Measurements from ENCODE around the gene UBE2E2.

The UBE2E2 gene

GRCh38 chr3:23489300-23490158 is 286.4 kb downstream of the UBE2E2 start:
- DNase-seq = no peak

GRCh38 chr3:23490459-23490858 is 287.3 kb downstream of the UBE2E2 start:
- no peak for DNase-seq

- DNase-seq = no peak
Measured at GRCh38 chr3:23492057-23492456, 288.9 kb downstream of the UBE2E2 start.

GRCh38 chr3:23493889-23494288 is 290.8 kb downstream of the UBE2E2 start:
- DNase-seq = no peak

GRCh38 chr3:23494967-23495366 is 291.8 kb downstream of the UBE2E2 start:
- DNase-seq = no peak

- no peak for DNase-seq
Measured at GRCh38 chr3:23495507-23495906, 292.4 kb downstream of the UBE2E2 start.

- DNase-seq = no peak
Measured at GRCh38 chr3:23496165-23496564, 293.0 kb downstream of the UBE2E2 start.

GRCh38 chr3:23497156-23497555 is 294.0 kb downstream of the UBE2E2 start:
- no peak for DNase-seq

GRCh38 chr3:23501201-23501802 is 298.2 kb downstream of the UBE2E2 start:
- no peak for DNase-seq

GRCh38 chr3:23508464-23508863 is 305.3 kb downstream of the UBE2E2 start:
- DNase-seq = no peak

GRCh38 chr3:23518441-23518840 is 315.3 kb downstream of the UBE2E2 start:
- DNase-seq = no peak

GRCh38 chr3:23519314-23520208 is 316.4 kb downstream of the UBE2E2 start:
- DNase-seq = no peak

GRCh38 chr3:23527326-23527725 is 324.2 kb downstream of the UBE2E2 start:
- no peak for DNase-seq

- DNase-seq = no peak
Measured at GRCh38 chr3:23533596-23533995, 330.5 kb downstream of the UBE2E2 start.

- DNase-seq = no peak
Measured at GRCh38 chr3:23533996-23534395, 330.9 kb downstream of the UBE2E2 start.

GRCh38 chr3:23537101-23537551 is 334.0 kb downstream of the UBE2E2 start:
- no peak for DNase-seq

GRCh38 chr3:23539185-23539584 is 336.1 kb downstream of the UBE2E2 start:
- no peak for DNase-seq

GRCh38 chr3:23540600-23540999 is 337.5 kb downstream of the UBE2E2 start:
- no peak for DNase-seq

GRCh38 chr3:23542079-23542478 is 339.0 kb downstream of the UBE2E2 start:
- no peak for DNase-seq

GRCh38 chr3:23546181-23546580 is 343.1 kb downstream of the UBE2E2 start:
- no peak for DNase-seq

- DNase-seq = no peak
Measured at GRCh38 chr3:23547905-23548650, 345.0 kb downstream of the UBE2E2 start.

GRCh38 chr3:23548706-23549105 is 345.6 kb downstream of the UBE2E2 start:
- no peak for DNase-seq

Measured in NCI-H2171 (cell line).